GM12865 (cell line): Measurements from ENCODE around the gene RAB30.
A peak's percentile ranks its signal among the peaks of the same experiment; 100 is the strongest.
"Not testable (repeated sequence)": the region's sequence is repeated elsewhere in the genome, so short reads cannot be mapped to it uniquely, and the experiment has no call there.

Experiments used
- DNase-seq: peaks from one replicate; pipeline ENCODE4 v3.0.0; 2010; ENCODE audit warnings: low read depth
- H3K4me3 ChIP-seq: 2 replicates; pipeline ENCODE4 v1.5.1; 2011; ENCODE audit warnings: mild to moderate bottlenecking, low read depth, low read length, control low read depth
- CTCF ChIP-seq: IDR thresholded peaks from 2 replicates; pipeline ENCODE4 v1.5.1; 2011; ENCODE audit warnings: low read length, control low read depth, low read depth, inconsistent platforms; ENCODE audit not compliant: insufficient read depth; ENCODE audit errors: missing control alignments

Gene RAB30

GRCh38 chr11:83009999-83010398 is 61.7 kb downstream of the RAB30 start:
- H3K4me3 ChIP-seq, result no peak overlapping the region
- TF ChIP-seq CTCF, result no peak
- no peak for DNase-seq

- not testable (repeated sequence) for H3K4me3 ChIP-seq, DNase-seq
Measured at GRCh38 chr11:83009136-83009535, 62.6 kb downstream of the RAB30 start.

- DNase-seq, result no peak
- no peak for TF ChIP-seq CTCF
- no peak overlapping the region for H3K4me3 ChIP-seq
Measured at GRCh38 chr11:83008581-83008923, 63.1 kb downstream of the RAB30 start.

- H3K4me3 ChIP-seq, result peak overlapping the region; percentile 29
- TF ChIP-seq CTCF, result no peak
- peak; percentile 63 for DNase-seq
Measured at GRCh38 chr11:83007909-83008580, 63.7 kb downstream of the RAB30 start.

- H3K4me3 ChIP-seq, result peak overlapping the region; percentile 29
- DNase-seq, result no peak
- no peak for TF ChIP-seq CTCF
Measured at GRCh38 chr11:83007477-83007876, 64.2 kb downstream of the RAB30 start.

GRCh38 chr11:83006877-83007330 is 64.8 kb downstream of the RAB30 start:
- DNase-seq, result peak; percentile 76
- TF ChIP-seq CTCF, result no peak
- H3K4me3 ChIP-seq, result peak overlapping the region; percentile 29

GRCh38 chr11:83004746-83005556 is 66.7 kb downstream of the RAB30 start:
- TF ChIP-seq CTCF, result no peak
- H3K4me3 ChIP-seq, result no peak overlapping the region
- no peak for DNase-seq
